ENCODE measurements around the gene FPR2. TPM values are rescaled to one million over a fixed set of nuclear protein-coding genes. Genes with fewer than 3 reads are reported as not detected.

FPR2 gene
- polyA plus RNA-seq, 1 donor from 2014 or later, result not detected

DNA sequence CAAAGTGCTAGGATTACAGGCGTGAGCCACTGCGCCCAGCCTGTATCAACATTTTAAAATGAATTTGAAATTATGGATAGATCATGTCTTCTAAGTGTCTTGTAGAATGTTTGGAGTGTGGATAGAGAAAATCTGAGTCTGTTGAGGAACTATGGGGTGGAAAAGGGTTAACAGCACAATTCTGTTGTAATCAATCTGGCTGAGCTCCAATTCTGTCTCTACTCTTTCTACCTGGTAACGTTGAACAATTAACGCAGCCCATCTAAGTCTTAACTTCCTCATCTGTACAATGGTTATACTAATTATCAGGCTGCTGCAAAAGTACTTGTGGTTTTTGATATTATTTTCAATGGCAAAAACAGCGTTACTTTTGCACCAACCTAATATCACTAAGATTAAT, 4.1 kb downstream of the FPR2 start:
- no peak overlapping the region for H3K4me2 ChIP-seq (ENCODE audit: low read length)
- no peaks in the 10 kb centered on the region for H3K9me3 ChIP-seq (ENCODE audit: low read length)
- no peaks in the 10 kb centered on the region for H3K27me3 ChIP-seq (ENCODE audit: insufficient read depth, low read depth, low read length)
- H2AFZ ChIP-seq (ENCODE audit: low read depth, low read length), result no peak overlapping the region
- no peaks in the 10 kb centered on the region for H4K20me1 ChIP-seq (ENCODE audit: insufficient read depth)
- H3K36me3 ChIP-seq (ENCODE audit: insufficient read depth, low read length), result no peaks in the 10 kb centered on the region
- no peaks in the 10 kb centered on the region for H3K9me2 ChIP-seq (ENCODE audit: insufficient read depth, low read length)
- no peaks in the 10 kb centered on the region for H3K79me2 ChIP-seq (replicated peaks; ENCODE audit: insufficient read depth, low read length)
- no peak overlapping the region for H3K27ac ChIP-seq (ENCODE audit: low read length)
- no peak overlapping the region for H3K4me3 ChIP-seq (ENCODE audit: low read length)
- H3K9ac ChIP-seq (ENCODE audit: low read length), result no peak overlapping the region
- no peaks in the 10 kb centered on the region for H3F3A ChIP-seq (ENCODE audit: insufficient read depth, low read length, poor library complexity, severe bottlenecking)
- TF ChIP-seq POLR2AphosphoS5 (IDR thresholded peaks at IDR 0.05), result no peak
- TF ChIP-seq EZH2 (IDR thresholded peaks at IDR 0.05; ENCODE audit: borderline replicate concordance, insufficient read depth, low read length, poor library complexity, severe bottlenecking), result no peak
- TF ChIP-seq, protein P1, sequence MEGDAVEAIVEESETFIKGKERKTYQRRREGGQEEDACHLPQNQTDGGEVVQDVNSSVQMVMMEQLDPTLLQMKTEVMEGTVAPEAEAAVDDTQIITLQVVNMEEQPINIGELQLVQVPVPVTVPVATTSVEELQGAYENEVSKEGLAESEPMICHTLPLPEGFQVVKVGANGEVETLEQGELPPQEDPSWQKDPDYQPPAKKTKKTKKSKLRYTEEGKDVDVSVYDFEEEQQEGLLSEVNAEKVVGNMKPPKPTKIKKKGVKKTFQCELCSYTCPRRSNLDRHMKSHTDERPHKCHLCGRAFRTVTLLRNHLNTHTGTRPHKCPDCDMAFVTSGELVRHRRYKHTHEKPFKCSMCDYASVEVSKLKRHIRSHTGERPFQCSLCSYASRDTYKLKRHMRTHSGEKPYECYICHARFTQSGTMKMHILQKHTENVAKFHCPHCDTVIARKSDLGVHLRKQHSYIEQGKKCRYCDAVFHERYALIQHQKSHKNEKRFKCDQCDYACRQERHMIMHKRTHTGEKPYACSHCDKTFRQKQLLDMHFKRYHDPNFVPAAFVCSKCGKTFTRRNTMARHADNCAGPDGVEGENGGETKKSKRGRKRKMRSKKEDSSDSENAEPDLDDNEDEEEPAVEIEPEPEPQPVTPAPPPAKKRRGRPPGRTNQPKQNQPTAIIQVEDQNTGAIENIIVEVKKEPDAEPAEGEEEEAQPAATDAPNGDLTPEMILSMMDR (IDR thresholded peaks at IDR 0.05; ENCODE audit: poor library complexity, severe bottlenecking), result no peak
- TF ChIP-seq, protein P2, sequence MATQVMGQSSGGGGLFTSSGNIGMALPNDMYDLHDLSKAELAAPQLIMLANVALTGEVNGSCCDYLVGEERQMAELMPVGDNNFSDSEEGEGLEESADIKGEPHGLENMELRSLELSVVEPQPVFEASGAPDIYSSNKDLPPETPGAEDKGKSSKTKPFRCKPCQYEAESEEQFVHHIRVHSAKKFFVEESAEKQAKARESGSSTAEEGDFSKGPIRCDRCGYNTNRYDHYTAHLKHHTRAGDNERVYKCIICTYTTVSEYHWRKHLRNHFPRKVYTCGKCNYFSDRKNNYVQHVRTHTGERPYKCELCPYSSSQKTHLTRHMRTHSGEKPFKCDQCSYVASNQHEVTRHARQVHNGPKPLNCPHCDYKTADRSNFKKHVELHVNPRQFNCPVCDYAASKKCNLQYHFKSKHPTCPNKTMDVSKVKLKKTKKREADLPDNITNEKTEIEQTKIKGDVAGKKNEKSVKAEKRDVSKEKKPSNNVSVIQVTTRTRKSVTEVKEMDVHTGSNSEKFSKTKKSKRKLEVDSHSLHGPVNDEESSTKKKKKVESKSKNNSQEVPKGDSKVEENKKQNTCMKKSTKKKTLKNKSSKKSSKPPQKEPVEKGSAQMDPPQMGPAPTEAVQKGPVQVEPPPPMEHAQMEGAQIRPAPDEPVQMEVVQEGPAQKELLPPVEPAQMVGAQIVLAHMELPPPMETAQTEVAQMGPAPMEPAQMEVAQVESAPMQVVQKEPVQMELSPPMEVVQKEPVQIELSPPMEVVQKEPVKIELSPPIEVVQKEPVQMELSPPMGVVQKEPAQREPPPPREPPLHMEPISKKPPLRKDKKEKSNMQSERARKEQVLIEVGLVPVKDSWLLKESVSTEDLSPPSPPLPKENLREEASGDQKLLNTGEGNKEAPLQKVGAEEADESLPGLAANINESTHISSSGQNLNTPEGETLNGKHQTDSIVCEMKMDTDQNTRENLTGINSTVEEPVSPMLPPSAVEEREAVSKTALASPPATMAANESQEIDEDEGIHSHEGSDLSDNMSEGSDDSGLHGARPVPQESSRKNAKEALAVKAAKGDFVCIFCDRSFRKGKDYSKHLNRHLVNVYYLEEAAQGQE (IDR thresholded peaks at IDR 0.05; ENCODE audit: borderline replicate concordance), result no peak
- no peak for TF ChIP-seq TAF1 (IDR thresholded peaks at IDR 0.05; ENCODE audit: low read depth)
- no peak for TF ChIP-seq MXI1 (conservative IDR thresholded peaks at IDR 0.05; ENCODE audit: poor library complexity, severe bottlenecking)
- no peak for TF ChIP-seq RAD21 (conservative IDR thresholded peaks at IDR 0.05)
- TF ChIP-seq SMC3 (conservative IDR thresholded peaks at IDR 0.05; ENCODE audit: poor library complexity), result no peak
- TF ChIP-seq EP300 (conservative IDR thresholded peaks at IDR 0.05; ENCODE audit: poor library complexity, severe bottlenecking), result no peak

DNA sequence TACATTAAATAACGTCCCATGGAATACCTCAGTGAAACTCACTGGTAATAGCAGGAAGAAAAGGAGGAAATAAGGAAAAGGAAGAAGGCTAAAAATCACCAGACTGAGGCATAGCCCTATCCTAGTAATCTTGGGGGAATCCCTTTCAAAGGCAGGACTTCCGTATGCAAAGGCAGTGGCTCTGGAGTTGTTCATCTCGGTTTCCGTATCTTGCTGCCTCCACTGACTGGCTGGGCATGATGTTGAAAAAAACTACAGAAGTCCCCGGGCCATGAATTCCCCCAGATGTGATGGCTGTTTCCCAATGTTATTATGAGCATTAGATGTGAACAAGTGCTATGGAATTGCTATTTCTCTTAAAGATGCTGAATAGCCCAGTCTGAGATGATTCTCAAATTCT, 5.5 kb downstream of the FPR2 start:
- Histone ChIP-seq H4K20me1 (ENCODE audit: insufficient read depth) (no peaks in the 10 kb centered on the region), H3K27ac (ENCODE audit: low read length) (no peak overlapping the region), H2AFZ (ENCODE audit: low read depth, low read length) (no peak overlapping the region), H3K36me3 (ENCODE audit: insufficient read depth, low read length) (no peaks in the 10 kb centered on the region), H3K9me3 (ENCODE audit: low read length) (no peaks in the 10 kb centered on the region), H3K4me2 (ENCODE audit: low read length) (no peak overlapping the region), H3K79me2 (replicated peaks; ENCODE audit: insufficient read depth, low read length) (no peaks in the 10 kb centered on the region), H3K9me2 (ENCODE audit: insufficient read depth, low read length) (no peaks in the 10 kb centered on the region), H3F3A (ENCODE audit: insufficient read depth, low read length, poor library complexity, severe bottlenecking) (no peaks in the 10 kb centered on the region), H3K4me3 (ENCODE audit: low read length) (no peak overlapping the region), H3K27me3 (ENCODE audit: insufficient read depth, low read depth, low read length) (no peaks in the 10 kb centered on the region), H3K9ac (ENCODE audit: low read length) (no peak overlapping the region)
- TF ChIP-seq POLR2AphosphoS5 (IDR thresholded peaks at IDR 0.05) (no peak), RAD21 (conservative IDR thresholded peaks at IDR 0.05) (no peak), EP300 (conservative IDR thresholded peaks at IDR 0.05; ENCODE audit: poor library complexity, severe bottlenecking) (no peak), MXI1 (conservative IDR thresholded peaks at IDR 0.05; ENCODE audit: poor library complexity, severe bottlenecking) (no peak), TAF1 (IDR thresholded peaks at IDR 0.05; ENCODE audit: low read depth) (no peak), SMC3 (conservative IDR thresholded peaks at IDR 0.05; ENCODE audit: poor library complexity) (no peak), EZH2 (IDR thresholded peaks at IDR 0.05; ENCODE audit: borderline replicate concordance, insufficient read depth, low read length, poor library complexity, severe bottlenecking) (no peak)
- TF ChIP-seq, protein P1 (IDR thresholded peaks at IDR 0.05; ENCODE audit: poor library complexity, severe bottlenecking), result no peak
- TF ChIP-seq, protein P2 (IDR thresholded peaks at IDR 0.05; ENCODE audit: borderline replicate concordance), result no peak
